ENCODE results near the gene CHPT1. TPM values are rescaled to one million over a fixed set of nuclear protein-coding genes. Genes with fewer than 3 reads are reported as not detected.

The CHPT1 gene
- total and polyA plus RNA-seq, 9 of the 15 experiments (the other 6 are each of a cell fraction or from before 2014, with no cell fraction given), result 15.3 to 210 (median 91.9) TPM

DNA sequence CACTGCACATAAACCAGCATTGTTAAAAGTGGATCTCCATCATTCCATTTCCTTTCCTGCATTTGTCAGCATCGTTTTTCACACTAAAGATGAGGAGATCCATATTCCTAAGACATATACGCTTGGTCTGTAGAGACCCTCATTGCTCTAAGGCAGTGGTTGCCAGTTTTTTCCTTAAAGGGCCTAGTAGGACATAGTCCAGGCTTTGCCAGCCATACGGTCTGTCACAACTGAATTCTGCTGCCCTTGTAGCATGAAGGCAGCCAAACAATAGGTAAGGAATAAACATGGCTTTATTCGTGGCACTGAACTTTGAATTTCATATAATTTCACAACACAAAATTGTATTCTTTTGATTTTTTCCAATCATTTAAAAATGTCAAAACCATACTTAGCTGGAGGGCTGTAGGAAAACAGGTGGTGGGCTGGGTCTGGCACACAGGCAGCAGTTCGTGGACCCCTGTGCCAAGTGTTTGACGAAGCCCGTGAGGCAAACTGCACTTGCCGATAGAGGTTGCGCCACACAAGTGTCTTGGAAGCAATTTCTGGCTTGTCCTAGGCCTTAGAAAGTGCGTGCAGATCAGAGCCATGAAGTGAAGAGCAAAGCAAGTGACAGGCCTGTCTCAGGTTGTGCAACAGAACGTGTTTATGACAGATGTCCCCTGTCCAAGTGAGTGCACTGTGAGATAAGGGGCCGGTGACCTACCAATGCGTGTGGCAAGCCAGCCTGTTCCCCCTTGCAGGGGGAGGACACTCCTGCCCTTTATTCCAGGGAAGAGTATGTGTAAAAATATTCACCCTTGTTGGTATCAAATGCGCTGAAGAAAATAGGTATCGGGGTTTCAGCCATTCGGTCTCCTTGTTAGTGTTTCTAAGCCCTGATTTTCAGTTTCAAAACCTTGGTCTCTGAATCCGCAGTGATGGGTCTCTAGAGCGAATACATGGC is 916 bp upstream of the CHPT1 start (continued):
- TF ChIP-seq, protein P1, sequence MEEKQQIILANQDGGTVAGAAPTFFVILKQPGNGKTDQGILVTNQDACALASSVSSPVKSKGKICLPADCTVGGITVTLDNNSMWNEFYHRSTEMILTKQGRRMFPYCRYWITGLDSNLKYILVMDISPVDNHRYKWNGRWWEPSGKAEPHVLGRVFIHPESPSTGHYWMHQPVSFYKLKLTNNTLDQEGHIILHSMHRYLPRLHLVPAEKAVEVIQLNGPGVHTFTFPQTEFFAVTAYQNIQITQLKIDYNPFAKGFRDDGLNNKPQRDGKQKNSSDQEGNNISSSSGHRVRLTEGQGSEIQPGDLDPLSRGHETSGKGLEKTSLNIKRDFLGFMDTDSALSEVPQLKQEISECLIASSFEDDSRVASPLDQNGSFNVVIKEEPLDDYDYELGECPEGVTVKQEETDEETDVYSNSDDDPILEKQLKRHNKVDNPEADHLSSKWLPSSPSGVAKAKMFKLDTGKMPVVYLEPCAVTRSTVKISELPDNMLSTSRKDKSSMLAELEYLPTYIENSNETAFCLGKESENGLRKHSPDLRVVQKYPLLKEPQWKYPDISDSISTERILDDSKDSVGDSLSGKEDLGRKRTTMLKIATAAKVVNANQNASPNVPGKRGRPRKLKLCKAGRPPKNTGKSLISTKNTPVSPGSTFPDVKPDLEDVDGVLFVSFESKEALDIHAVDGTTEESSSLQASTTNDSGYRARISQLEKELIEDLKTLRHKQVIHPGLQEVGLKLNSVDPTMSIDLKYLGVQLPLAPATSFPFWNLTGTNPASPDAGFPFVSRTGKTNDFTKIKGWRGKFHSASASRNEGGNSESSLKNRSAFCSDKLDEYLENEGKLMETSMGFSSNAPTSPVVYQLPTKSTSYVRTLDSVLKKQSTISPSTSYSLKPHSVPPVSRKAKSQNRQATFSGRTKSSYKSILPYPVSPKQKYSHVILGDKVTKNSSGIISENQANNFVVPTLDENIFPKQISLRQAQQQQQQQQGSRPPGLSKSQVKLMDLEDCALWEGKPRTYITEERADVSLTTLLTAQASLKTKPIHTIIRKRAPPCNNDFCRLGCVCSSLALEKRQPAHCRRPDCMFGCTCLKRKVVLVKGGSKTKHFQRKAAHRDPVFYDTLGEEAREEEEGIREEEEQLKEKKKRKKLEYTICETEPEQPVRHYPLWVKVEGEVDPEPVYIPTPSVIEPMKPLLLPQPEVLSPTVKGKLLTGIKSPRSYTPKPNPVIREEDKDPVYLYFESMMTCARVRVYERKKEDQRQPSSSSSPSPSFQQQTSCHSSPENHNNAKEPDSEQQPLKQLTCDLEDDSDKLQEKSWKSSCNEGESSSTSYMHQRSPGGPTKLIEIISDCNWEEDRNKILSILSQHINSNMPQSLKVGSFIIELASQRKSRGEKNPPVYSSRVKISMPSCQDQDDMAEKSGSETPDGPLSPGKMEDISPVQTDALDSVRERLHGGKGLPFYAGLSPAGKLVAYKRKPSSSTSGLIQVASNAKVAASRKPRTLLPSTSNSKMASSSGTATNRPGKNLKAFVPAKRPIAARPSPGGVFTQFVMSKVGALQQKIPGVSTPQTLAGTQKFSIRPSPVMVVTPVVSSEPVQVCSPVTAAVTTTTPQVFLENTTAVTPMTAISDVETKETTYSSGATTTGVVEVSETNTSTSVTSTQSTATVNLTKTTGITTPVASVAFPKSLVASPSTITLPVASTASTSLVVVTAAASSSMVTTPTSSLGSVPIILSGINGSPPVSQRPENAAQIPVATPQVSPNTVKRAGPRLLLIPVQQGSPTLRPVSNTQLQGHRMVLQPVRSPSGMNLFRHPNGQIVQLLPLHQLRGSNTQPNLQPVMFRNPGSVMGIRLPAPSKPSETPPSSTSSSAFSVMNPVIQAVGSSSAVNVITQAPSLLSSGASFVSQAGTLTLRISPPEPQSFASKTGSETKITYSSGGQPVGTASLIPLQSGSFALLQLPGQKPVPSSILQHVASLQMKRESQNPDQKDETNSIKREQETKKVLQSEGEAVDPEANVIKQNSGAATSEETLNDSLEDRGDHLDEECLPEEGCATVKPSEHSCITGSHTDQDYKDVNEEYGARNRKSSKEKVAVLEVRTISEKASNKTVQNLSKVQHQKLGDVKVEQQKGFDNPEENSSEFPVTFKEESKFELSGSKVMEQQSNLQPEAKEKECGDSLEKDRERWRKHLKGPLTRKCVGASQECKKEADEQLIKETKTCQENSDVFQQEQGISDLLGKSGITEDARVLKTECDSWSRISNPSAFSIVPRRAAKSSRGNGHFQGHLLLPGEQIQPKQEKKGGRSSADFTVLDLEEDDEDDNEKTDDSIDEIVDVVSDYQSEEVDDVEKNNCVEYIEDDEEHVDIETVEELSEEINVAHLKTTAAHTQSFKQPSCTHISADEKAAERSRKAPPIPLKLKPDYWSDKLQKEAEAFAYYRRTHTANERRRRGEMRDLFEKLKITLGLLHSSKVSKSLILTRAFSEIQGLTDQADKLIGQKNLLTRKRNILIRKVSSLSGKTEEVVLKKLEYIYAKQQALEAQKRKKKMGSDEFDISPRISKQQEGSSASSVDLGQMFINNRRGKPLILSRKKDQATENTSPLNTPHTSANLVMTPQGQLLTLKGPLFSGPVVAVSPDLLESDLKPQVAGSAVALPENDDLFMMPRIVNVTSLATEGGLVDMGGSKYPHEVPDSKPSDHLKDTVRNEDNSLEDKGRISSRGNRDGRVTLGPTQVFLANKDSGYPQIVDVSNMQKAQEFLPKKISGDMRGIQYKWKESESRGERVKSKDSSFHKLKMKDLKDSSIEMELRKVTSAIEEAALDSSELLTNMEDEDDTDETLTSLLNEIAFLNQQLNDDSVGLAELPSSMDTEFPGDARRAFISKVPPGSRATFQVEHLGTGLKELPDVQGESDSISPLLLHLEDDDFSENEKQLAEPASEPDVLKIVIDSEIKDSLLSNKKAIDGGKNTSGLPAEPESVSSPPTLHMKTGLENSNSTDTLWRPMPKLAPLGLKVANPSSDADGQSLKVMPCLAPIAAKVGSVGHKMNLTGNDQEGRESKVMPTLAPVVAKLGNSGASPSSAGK (IDR thresholded peaks at IDR 0.05), result peak; percentile 64
- TF ChIP-seq KLF10 (CRISPR knock-in tag; IDR thresholded peaks at IDR 0.05) (no peak), ZNF311 (CRISPR knock-in tag; IDR thresholded peaks at IDR 0.05) (no peak), FOXK1 (CRISPR knock-in tag; IDR thresholded peaks at IDR 0.05; ENCODE audit: borderline replicate concordance) (no peak), RBM22 (IDR thresholded peaks at IDR 0.05; ENCODE audit: low read depth, low read length, poor library complexity, severe bottlenecking) (no peak), CBFA2T2 (conservative IDR thresholded peaks at IDR 0.05) (peak; percentile 92), ZNF274 (IDR thresholded peaks at IDR 0.05; ENCODE audit: borderline replicate concordance, low read depth, low read length) (no peak)
- TF ChIP-seq, protein P2, sequence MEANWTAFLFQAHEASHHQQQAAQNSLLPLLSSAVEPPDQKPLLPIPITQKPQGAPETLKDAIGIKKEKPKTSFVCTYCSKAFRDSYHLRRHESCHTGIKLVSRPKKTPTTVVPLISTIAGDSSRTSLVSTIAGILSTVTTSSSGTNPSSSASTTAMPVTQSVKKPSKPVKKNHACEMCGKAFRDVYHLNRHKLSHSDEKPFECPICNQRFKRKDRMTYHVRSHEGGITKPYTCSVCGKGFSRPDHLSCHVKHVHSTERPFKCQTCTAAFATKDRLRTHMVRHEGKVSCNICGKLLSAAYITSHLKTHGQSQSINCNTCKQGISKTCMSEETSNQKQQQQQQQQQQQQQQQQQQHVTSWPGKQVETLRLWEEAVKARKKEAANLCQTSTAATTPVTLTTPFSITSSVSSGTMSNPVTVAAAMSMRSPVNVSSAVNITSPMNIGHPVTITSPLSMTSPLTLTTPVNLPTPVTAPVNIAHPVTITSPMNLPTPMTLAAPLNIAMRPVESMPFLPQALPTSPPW (CRISPR knock-in tag; IDR thresholded peaks at IDR 0.05), result peak; percentile 68
- TF ChIP-seq, protein P3, sequence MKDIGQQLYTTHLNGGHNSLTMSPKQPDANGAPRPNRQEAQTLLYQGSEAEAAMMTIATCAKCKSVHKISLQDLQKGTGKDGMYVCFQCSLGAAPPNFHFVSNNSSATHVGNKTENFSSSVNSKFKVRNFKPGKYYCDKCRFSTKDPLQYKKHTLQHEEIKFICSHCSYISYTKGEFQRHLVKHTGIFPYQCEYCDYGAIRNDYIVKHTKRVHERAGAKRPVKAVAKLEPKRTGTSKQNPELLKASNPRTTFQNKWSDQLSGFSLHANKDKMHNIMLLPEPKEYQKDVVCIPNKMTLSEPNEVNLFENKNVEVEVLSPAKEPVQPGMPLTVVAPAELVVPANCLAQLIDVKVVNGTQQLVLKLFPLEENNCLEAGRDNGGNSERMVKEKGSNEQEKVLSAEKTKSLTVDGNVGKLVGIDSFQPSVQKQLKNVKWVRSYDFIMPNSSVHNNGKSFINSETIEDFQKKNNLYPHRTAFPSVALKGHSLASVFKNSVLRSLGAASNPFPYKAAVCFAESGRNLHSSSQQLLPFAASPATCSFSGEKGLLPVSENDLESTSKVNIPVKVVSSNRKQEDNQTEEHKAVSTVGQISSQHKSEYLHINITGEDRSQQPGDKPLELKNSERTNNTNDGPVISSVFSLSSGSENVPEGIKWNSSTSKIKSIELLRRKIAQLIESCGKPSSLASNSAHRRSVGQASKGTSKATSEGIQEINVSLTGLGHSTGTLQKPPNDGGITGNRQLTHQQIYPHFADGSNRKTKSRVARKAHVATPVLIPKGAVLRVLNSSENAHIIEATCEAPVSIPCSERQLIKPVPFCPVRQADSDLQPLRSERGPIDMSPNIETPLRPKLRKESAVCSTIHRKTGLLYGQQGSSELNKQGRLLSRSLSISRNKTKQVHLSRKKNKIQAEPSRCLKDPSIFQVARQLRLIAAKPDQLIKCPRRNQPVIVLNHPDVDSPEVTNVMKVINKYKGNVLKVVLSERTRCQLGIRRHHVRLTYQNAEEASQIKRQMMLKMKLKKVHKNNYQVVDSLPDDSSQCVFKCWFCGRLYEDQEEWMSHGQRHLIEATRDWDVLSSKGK (CRISPR knock-in tag; IDR thresholded peaks at IDR 0.05), result no peak

Measured in K562 (cell line).